HCT116 (cell line): ENCODE measurements around the gene APOB. TPM values are rescaled to one million over a fixed set of nuclear protein-coding genes. Genes with fewer than 3 reads are reported as not detected.

Source experiments
- ATAC-seq: fragments of 200-7000 bp; cut with Tn5 transposase; 2 replicates; pipeline ENCODE4 v1.9.1; 2020; ENCODE audit warnings: mild to moderate bottlenecking, moderate library complexity
- BruUV-seq: library from RNA; stranded (reverse); fragments of 400-500 nt; replicated peaks from 2 replicates; lab custom pipeline; 2021; lab: Mats Ljungman, UMichigan
- CTCF ChIA-PET: fragments of 300-600 bp; sonication (Branson Sonifier 250); formaldehyde crosslinking; loops from one replicate; lab custom pipeline; 2021; ENCODE audit warnings: antibody characterized with exemption; lab: Charles Lee
- POLR2A ChIA-PET: fragments of 300-600, 350-600 bp; sonication (Branson Sonifier 250); formaldehyde crosslinking; loops from one replicate; lab custom pipeline; 2021; ENCODE audit warnings: antibody characterized with exemption; lab: Charles Lee
- RAD21 ChIA-PET, 2 experiments: fragments of 300-600 bp; sonication (Branson Sonifier 250); formaldehyde crosslinking; loops; one replicate each; lab custom pipeline; 2023; ENCODE audit warnings: low total read pairs in 2 of 2; ENCODE audit not compliant: uncharacterized antibody in 2 of 2, unreplicated experiment in 2 of 2, low non-redundant PET in 1 of 2; lab: Charles Lee
- DNase-seq: peaks from one replicate; pipeline ENCODE4 v3.0.0-alpha.2; 2010; ENCODE audit warnings: low read depth, low spot score
- H2AFZ ChIP-seq: fragments of 200-600 bp; shearing (Covaris generic), sonication (generic); 2 replicates; pipeline ENCODE4 v1.6.1; 2017; ENCODE audit warnings: low read depth, mixed run types, mixed read lengths, antibody characterized with exemption, low read length; ENCODE audit not compliant: poor library complexity, severe bottlenecking
- H3K27ac ChIP-seq: 2 replicates; pipeline ENCODE4 v1.5.1; 2012; ENCODE audit warnings: low read depth, low read length
- H3K27me3 ChIP-seq: fragments of 200-600 bp; sonication (generic); 2 replicates; pipeline ENCODE4 v1.6.1; 2016; ENCODE audit warnings: mixed run types, low read length, mixed read lengths; ENCODE audit not compliant: insufficient read depth
- H3K36me3 ChIP-seq, 2 experiments: fragments of 200-500 bp in 1 of 2; fragments of 200-600 bp in 1 of 2; sonication (Bioruptor generic) in 1 of 2; sonication (generic) in 1 of 2; 2 replicates each; pipeline versions ENCODE4 v1.5.1 to v1.6.1; 2014 to 2016; ENCODE audit warnings: low read length in 2 of 2, inconsistent platforms in 1 of 2, mixed read lengths in 1 of 2, mixed run types in 1 of 2; ENCODE audit not compliant: insufficient read depth in 2 of 2, control insufficient read depth in 1 of 2
- H3K4me1 ChIP-seq, 2 experiments: fragments of 200-600 bp in 1 of 2; sonication (generic) in 1 of 2; 2 replicates each; pipeline versions ENCODE4 v1.5.1 to v1.6.1; 2012 to 2017; ENCODE audit warnings: low read length in 2 of 2, inconsistent platforms in 1 of 2, mild to moderate bottlenecking in 1 of 2, mixed read lengths in 1 of 2, mixed run types in 1 of 2, moderate library complexity in 1 of 2; ENCODE audit not compliant: insufficient read depth in 2 of 2, control insufficient read depth in 1 of 2
- H3K4me2 ChIP-seq: fragments of 200-600 bp; sonication (generic); 2 replicates; pipeline ENCODE4 v1.6.1; 2017; ENCODE audit warnings: mixed run types, low read length, mixed read lengths
- H3K4me3 ChIP-seq, 2 experiments: fragments of 200-600 bp in 1 of 2; sonication (generic) in 1 of 2; replicated peaks in 1 of 2; 2 replicates each; pipeline ENCODE4 v1.5.1; 2011 to 2016; ENCODE audit warnings: low read length in 2 of 2, control low read depth in 1 of 2, low read depth in 1 of 2, mild to moderate bottlenecking in 1 of 2, mixed read lengths in 1 of 2, mixed run types in 1 of 2
- H3K79me2 ChIP-seq: fragments of 200-600 bp; sonication (generic); 2 replicates; pipeline ENCODE4 v1.6.1; 2017; ENCODE audit warnings: mild to moderate bottlenecking, mixed run types, low read length, moderate library complexity, mixed read lengths; ENCODE audit not compliant: insufficient read depth
- H3K9ac ChIP-seq: fragments of 200-600 bp; sonication (generic); 2 replicates; pipeline ENCODE4 v1.6.1; 2016; ENCODE audit warnings: low read length, mixed read lengths
- H3K9me2 ChIP-seq: fragments of 200-600 bp; sonication (generic), shearing (Covaris generic); 2 replicates; pipeline ENCODE4 v1.6.1; 2017; ENCODE audit warnings: mixed run types, mild to moderate bottlenecking, moderate library complexity; ENCODE audit not compliant: insufficient read depth
- H3K9me3 ChIP-seq, 2 experiments: fragments of 200-500 bp in 1 of 2; fragments of 200-600 bp in 1 of 2; sonication (Bioruptor generic) in 1 of 2; sonication (generic) in 1 of 2; 2 replicates each; pipeline ENCODE4 v1.6.1; 2014 to 2017; ENCODE audit warnings: low read length in 2 of 2, mixed read lengths in 2 of 2, inconsistent platforms in 1 of 2, low read depth in 1 of 2, mild to moderate bottlenecking in 1 of 2, mixed run types in 1 of 2, moderate library complexity in 1 of 2; ENCODE audit not compliant: control insufficient read depth in 1 of 2, insufficient read depth in 1 of 2
- H4K20me1 ChIP-seq: fragments of 200-600 bp; sonication (generic), shearing (Covaris generic); 2 replicates; pipeline ENCODE4 v1.6.1; 2017; ENCODE audit warnings: mixed run types, mild to moderate bottlenecking, moderate library complexity; ENCODE audit not compliant: insufficient read depth
- CTCF ChIP-seq, 3 experiments: fragments of 200-600 bp in 1 of 3; sonication (generic) in 1 of 3; IDR thresholded peaks in 2 of 3; conservative IDR thresholded peaks in 1 of 3; 2 replicates each; pipeline ENCODE4 v1.5.1; 2012 to 2017; ENCODE audit warnings: low read depth in 2 of 3, low read length in 2 of 3, antibody characterized with exemption in 1 of 3, borderline replicate concordance in 1 of 3, control low read depth in 1 of 3, mild to moderate bottlenecking in 1 of 3, mixed read lengths in 1 of 3, mixed run types in 1 of 3, moderate library complexity in 1 of 3; ENCODE audit not compliant: insufficient read depth in 1 of 3
- EZH2phosphoT487 ChIP-seq: fragments of 200-600 bp; IDR thresholded peaks from 2 replicates; pipeline ENCODE4 v1.6.1; 2018; ENCODE audit warnings: antibody characterized with exemption, borderline replicate concordance
- ZNF274 ChIP-seq: fragments of 200-500 bp; sonication (Bioruptor generic); IDR thresholded peaks from 2 replicates; pipeline ENCODE4 v1.6.1; 2014; ENCODE audit warnings: mild to moderate bottlenecking, low read depth, low read length, inconsistent platforms
- intact Hi-C: fragments of 100-400 bp; cut with micrococcal nuclease; formaldehyde crosslinking; loops from 2 replicates; pipeline ENCODE4 v1.10.0; 2022
- total RNA-seq: library from RNA; stranded (reverse); gene quantifications from one replicate; pipeline ENCODE4 v1.2.1, GENCODE V29; 2021; ENCODE audit not compliant: unreplicated experiment
- TF ChIP-seq, protein P1 (sequence below): IDR thresholded peaks from 2 replicates; pipeline ENCODE4 v1.6.1; 2012; ENCODE audit warnings: low read depth

Gene APOB
- total RNA-seq, 1 experiment from 2014 or later: 1.6 TPM

- no peak for ATAC-seq
- no peak overlapping the region for H3K27ac ChIP-seq
- H3K9ac ChIP-seq: no peak overlapping the region
- no peak overlapping the region for H2AFZ ChIP-seq
- ChIA-PET RAD21 (no interaction called here), POLR2A (no interaction called here), CTCF (no interaction called here)
- no peaks in the 10 kb centered on the region; the same call in 1 of the 2 replicates for H3K9me2 ChIP-seq
- no peaks in the 10 kb centered on the region for H3K79me2 ChIP-seq
- no peak for DNase-seq
- no peaks in the 10 kb centered on the region for H4K20me1 ChIP-seq
- no TSS peak for BruUV-seq
- no peak overlapping the region for H3K4me2 ChIP-seq
- no peaks in the 10 kb centered on the region for H3K4me1 ChIP-seq
- H3K36me3 ChIP-seq: no peaks in the 10 kb centered on the region
- H3K27me3 ChIP-seq: peaks cover 70% of the 10 kb centered on the region
- no peaks in the 10 kb centered on the region for H3K9me3 ChIP-seq
- intact Hi-C loops: no loop called here
- H3K4me3 ChIP-seq: no peak overlapping the region
- TF ChIP-seq EZH2phosphoT487 (no peak), ZNF274 (no peak), CTCF (IDR thresholded peaks at IDR 0.05 in 2 of 3, conservative IDR thresholded peaks at IDR 0.05 in 1 of 3; ENCODE audit: borderline replicate concordance in 1 of 3, insufficient read depth in 1 of 3, low read depth in 2 of 3, low read length in 2 of 3) (no peak)
- TF ChIP-seq, protein P1, sequence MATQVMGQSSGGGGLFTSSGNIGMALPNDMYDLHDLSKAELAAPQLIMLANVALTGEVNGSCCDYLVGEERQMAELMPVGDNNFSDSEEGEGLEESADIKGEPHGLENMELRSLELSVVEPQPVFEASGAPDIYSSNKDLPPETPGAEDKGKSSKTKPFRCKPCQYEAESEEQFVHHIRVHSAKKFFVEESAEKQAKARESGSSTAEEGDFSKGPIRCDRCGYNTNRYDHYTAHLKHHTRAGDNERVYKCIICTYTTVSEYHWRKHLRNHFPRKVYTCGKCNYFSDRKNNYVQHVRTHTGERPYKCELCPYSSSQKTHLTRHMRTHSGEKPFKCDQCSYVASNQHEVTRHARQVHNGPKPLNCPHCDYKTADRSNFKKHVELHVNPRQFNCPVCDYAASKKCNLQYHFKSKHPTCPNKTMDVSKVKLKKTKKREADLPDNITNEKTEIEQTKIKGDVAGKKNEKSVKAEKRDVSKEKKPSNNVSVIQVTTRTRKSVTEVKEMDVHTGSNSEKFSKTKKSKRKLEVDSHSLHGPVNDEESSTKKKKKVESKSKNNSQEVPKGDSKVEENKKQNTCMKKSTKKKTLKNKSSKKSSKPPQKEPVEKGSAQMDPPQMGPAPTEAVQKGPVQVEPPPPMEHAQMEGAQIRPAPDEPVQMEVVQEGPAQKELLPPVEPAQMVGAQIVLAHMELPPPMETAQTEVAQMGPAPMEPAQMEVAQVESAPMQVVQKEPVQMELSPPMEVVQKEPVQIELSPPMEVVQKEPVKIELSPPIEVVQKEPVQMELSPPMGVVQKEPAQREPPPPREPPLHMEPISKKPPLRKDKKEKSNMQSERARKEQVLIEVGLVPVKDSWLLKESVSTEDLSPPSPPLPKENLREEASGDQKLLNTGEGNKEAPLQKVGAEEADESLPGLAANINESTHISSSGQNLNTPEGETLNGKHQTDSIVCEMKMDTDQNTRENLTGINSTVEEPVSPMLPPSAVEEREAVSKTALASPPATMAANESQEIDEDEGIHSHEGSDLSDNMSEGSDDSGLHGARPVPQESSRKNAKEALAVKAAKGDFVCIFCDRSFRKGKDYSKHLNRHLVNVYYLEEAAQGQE: no peak
Measured at GRCh38 chr2:21005700-21006422, 38.0 kb downstream of the APOB start.
